Measurements from ENCODE around the gene LBX1.

Gene LBX1

GRCh38 chr10:101229266-101230182, at the start of gene LBX1:
Gene LBX1, minus strand, starts transcription at chr10:101229463. Its CDS starts 648 bp downstream, at chr10:101228815.
- no peak for DNase-seq (ENCODE audit: low read depth in 3 of 3, low spot score in 1 of 3)

- DNase-seq (ENCODE audit: low read depth in 3 of 3, low spot score in 1 of 3): no peak
These were observed 44.5 kb upstream of the LBX1 start for GRCh38 chr10:101273741-101274140.

- no peak for DNase-seq (ENCODE audit: low read depth in 3 of 3, low spot score in 1 of 3)
These were observed 44.1 kb upstream of the LBX1 start for GRCh38 chr10:101273330-101273729.

GRCh38 chr10:101272229-101272868, 43.1 kb upstream of the LBX1 start:
- peak; percentile 13 to 40 (median 17) for DNase-seq (ENCODE audit: low read depth in 3 of 3, low spot score in 1 of 3)

GRCh38 chr10:101270763-101271162, 41.5 kb upstream of the LBX1 start:
- no peak for DNase-seq (ENCODE audit: low read depth in 3 of 3, low spot score in 1 of 3)

GRCh38 chr10:101267776-101268175, 38.5 kb upstream of the LBX1 start:
- DNase-seq (ENCODE audit: low read depth in 3 of 3, low spot score in 1 of 3): no peak

GRCh38 chr10:101267290-101267680, 38.0 kb upstream of the LBX1 start:
- DNase-seq (ENCODE audit: low read depth in 3 of 3, low spot score in 1 of 3): no peak

- DNase-seq (ENCODE audit: low read depth in 3 of 3, low spot score in 1 of 3): no peak
These were observed 37.4 kb upstream of the LBX1 start for GRCh38 chr10:101266381-101267289.

- DNase-seq (ENCODE audit: low read depth in 3 of 3, low spot score in 1 of 3): no peak
These were observed 34.0 kb upstream of the LBX1 start for GRCh38 chr10:101263150-101263752.

- no peak for DNase-seq (ENCODE audit: low read depth in 3 of 3, low spot score in 1 of 3)
These were observed 32.9 kb upstream of the LBX1 start for GRCh38 chr10:101262147-101262546.

GRCh38 chr10:101261702-101262101, 32.4 kb upstream of the LBX1 start:
- DNase-seq (ENCODE audit: low read depth in 3 of 3, low spot score in 1 of 3): no peak

- no peak for DNase-seq (ENCODE audit: low read depth in 3 of 3, low spot score in 1 of 3)
These were observed 31.7 kb upstream of the LBX1 start for GRCh38 chr10:101260764-101261481.

GRCh38 chr10:101258179-101258885, 29.1 kb upstream of the LBX1 start:
- no peak for DNase-seq (ENCODE audit: low read depth in 3 of 3, low spot score in 1 of 3)

- DNase-seq (ENCODE audit: low read depth in 3 of 3, low spot score in 1 of 3): no peak
These were observed 28.2 kb upstream of the LBX1 start for GRCh38 chr10:101257491-101257890.

- no peak for DNase-seq (ENCODE audit: low read depth in 3 of 3, low spot score in 1 of 3)
These were observed 27.8 kb upstream of the LBX1 start for GRCh38 chr10:101257084-101257483.

GRCh38 chr10:101256387-101256786, 27.1 kb upstream of the LBX1 start:
- no peak for DNase-seq (ENCODE audit: low read depth in 3 of 3, low spot score in 1 of 3)

- DNase-seq (ENCODE audit: low read depth in 3 of 3, low spot score in 1 of 3): no peak
These were observed 20.9 kb upstream of the LBX1 start for GRCh38 chr10:101250136-101250535.

- no peak for DNase-seq (ENCODE audit: low read depth in 3 of 3, low spot score in 1 of 3)
These were observed 19.9 kb upstream of the LBX1 start for GRCh38 chr10:101249171-101249581.

- no peak for DNase-seq (ENCODE audit: low read depth in 3 of 3, low spot score in 1 of 3)
These were observed 17.4 kb upstream of the LBX1 start for GRCh38 chr10:101246639-101247038.
